ENCODE data around the gene ITGA3. TPM values are rescaled to one million over a fixed set of nuclear protein-coding genes. Genes with fewer than 3 reads are reported as not detected.

ITGA3 gene
- total RNA-seq, 1 experiment from 2014 or later, result 1.6 TPM

GRCh38 chr17:50063561-50064252 is 7.8 kb downstream of the ITGA3 start:
- Histone ChIP-seq H3K4me1 (ENCODE audit: low read length) (peaks cover 18% of the 10 kb centered on the region), H3K27ac (ENCODE audit: low read length) (no peak overlapping the region), H4K20me1 (ENCODE audit: insufficient read depth, low read depth, low read length) (0 out of 2 replicates have a peak, but pooled peaks cover 3% of the 10 kb centered on the region), H3K9me3 (ENCODE audit: low read length) (no peaks in the 10 kb centered on the region), H3K4me2 (ENCODE audit: low read depth, low read length, poor library complexity, severe bottlenecking) (no peak overlapping the region), H3K9ac (ENCODE audit: low read length) (no peak overlapping the region), H3K79me2 (ENCODE audit: low read length) (no peaks in the 10 kb centered on the region), H3K4me3 (ENCODE audit: low read length) (no peak overlapping the region), H3K27me3 (ENCODE audit: low read length) (no peaks in the 10 kb centered on the region), H2AFZ (ENCODE audit: low read length) (no peak overlapping the region), H3K9me2 (replicated peaks; ENCODE audit: insufficient read depth, low read length) (no peaks in the 10 kb centered on the region), H3K36me3 (ENCODE audit: insufficient read depth, low read length) (no peaks in the 10 kb centered on the region)
- DNase-seq, result no peak

- Histone ChIP-seq H3K4me2 (ENCODE audit: low read depth, low read length, poor library complexity, severe bottlenecking) (no peak overlapping the region), H2AFZ (ENCODE audit: low read length) (no peak overlapping the region)
Observed at GRCh38 chr17:50064253-50065001, 8.5 kb downstream of the ITGA3 start.

GRCh38 chr17:50065056-50065455 is 9.1 kb downstream of the ITGA3 start:
- Histone ChIP-seq H3K9me3 (ENCODE audit: low read length) (no peaks in the 10 kb centered on the region), H3K27ac (ENCODE audit: low read length) (no peak overlapping the region), H3K9ac (ENCODE audit: low read length) (no peak overlapping the region), H3K4me2 (ENCODE audit: low read depth, low read length, poor library complexity, severe bottlenecking) (no peak overlapping the region), H3K4me3 (ENCODE audit: low read length) (no peak overlapping the region), H3K79me2 (ENCODE audit: low read length) (no peaks in the 10 kb centered on the region), H3K27me3 (ENCODE audit: low read length) (no peaks in the 10 kb centered on the region), H3K4me1 (ENCODE audit: low read length) (peaks cover 11% of the 10 kb centered on the region), H2AFZ (ENCODE audit: low read length) (no peak overlapping the region), H3K9me2 (replicated peaks; ENCODE audit: insufficient read depth, low read length) (no peaks in the 10 kb centered on the region), H3K36me3 (ENCODE audit: insufficient read depth, low read length) (no peaks in the 10 kb centered on the region), H4K20me1 (ENCODE audit: insufficient read depth, low read depth, low read length) (0 out of 2 replicates have a peak, but pooled peaks cover under 1% of the 10 kb centered on the region)
- DNase-seq, result no peak

More at GRCh38 chr17:50064253-50065001, 8.5 kb downstream of the ITGA3 start:
- Histone ChIP-seq H3K9me2 (replicated peaks; ENCODE audit: insufficient read depth, low read length) (no peaks in the 10 kb centered on the region), H3K79me2 (ENCODE audit: low read length) (no peaks in the 10 kb centered on the region), H3K36me3 (ENCODE audit: insufficient read depth, low read length) (no peaks in the 10 kb centered on the region), H3K9ac (ENCODE audit: low read length) (no peak overlapping the region), H4K20me1 (ENCODE audit: insufficient read depth, low read depth, low read length) (0 out of 2 replicates have a peak, but pooled peaks cover 3% of the 10 kb centered on the region), H3K9me3 (ENCODE audit: low read length) (no peaks in the 10 kb centered on the region), H3K4me3 (ENCODE audit: low read length) (no peak overlapping the region), H3K4me1 (ENCODE audit: low read length) (peaks cover 13% of the 10 kb centered on the region), H3K27ac (ENCODE audit: low read length) (no peak overlapping the region), H3K27me3 (ENCODE audit: low read length) (no peaks in the 10 kb centered on the region)
- no peak for DNase-seq

- H3K27ac ChIP-seq (ENCODE audit: low read length), result no peak overlapping the region
- H3K4me1 ChIP-seq (ENCODE audit: low read length), result no peaks in the 10 kb centered on the region
- H3K4me2 ChIP-seq (ENCODE audit: low read depth, low read length, poor library complexity, severe bottlenecking), result no peak overlapping the region
- H3K4me3 ChIP-seq (ENCODE audit: low read length), result no peak overlapping the region
- no peaks in the 10 kb centered on the region for H3K9me3 ChIP-seq (ENCODE audit: low read length)
- H3K9me2 ChIP-seq (replicated peaks; ENCODE audit: insufficient read depth, low read length), result no peaks in the 10 kb centered on the region
- no peak overlapping the region for H3K9ac ChIP-seq (ENCODE audit: low read length)
- no peaks in the 10 kb centered on the region for H4K20me1 ChIP-seq (ENCODE audit: insufficient read depth, low read depth, low read length)
- no peaks in the 10 kb centered on the region for H3K79me2 ChIP-seq (ENCODE audit: low read length)
- H2AFZ ChIP-seq (ENCODE audit: low read length), result no peak overlapping the region
- DNase-seq, result no peak
- H3K27me3 ChIP-seq (ENCODE audit: low read length), result no peaks in the 10 kb centered on the region
- no peaks in the 10 kb centered on the region for H3K36me3 ChIP-seq (ENCODE audit: insufficient read depth, low read length)
Observed at GRCh38 chr17:50066995-50067394, 11.1 kb downstream of the ITGA3 start.

- Histone ChIP-seq H3K4me1 (ENCODE audit: low read length) (no peaks in the 10 kb centered on the region), H3K36me3 (ENCODE audit: insufficient read depth, low read length) (no peaks in the 10 kb centered on the region), H3K79me2 (ENCODE audit: low read length) (no peaks in the 10 kb centered on the region), H4K20me1 (ENCODE audit: insufficient read depth, low read depth, low read length) (no peaks in the 10 kb centered on the region), H3K9ac (ENCODE audit: low read length) (no peak overlapping the region), H3K9me2 (replicated peaks; ENCODE audit: insufficient read depth, low read length) (no peaks in the 10 kb centered on the region), H3K27ac (ENCODE audit: low read length) (no peak overlapping the region), H2AFZ (ENCODE audit: low read length) (no peak overlapping the region), H3K27me3 (ENCODE audit: low read length) (no peaks in the 10 kb centered on the region), H3K4me2 (ENCODE audit: low read depth, low read length, poor library complexity, severe bottlenecking) (no peak overlapping the region), H3K4me3 (ENCODE audit: low read length) (no peak overlapping the region), H3K9me3 (ENCODE audit: low read length) (no peaks in the 10 kb centered on the region)
- DNase-seq, result no peak
Observed at GRCh38 chr17:50067996-50068395, 12.1 kb downstream of the ITGA3 start.

GRCh38 chr17:50070908-50071680 is 15.2 kb downstream of the ITGA3 start:
- Histone ChIP-seq H3K4me3 (ENCODE audit: low read length) (no peak overlapping the region), H4K20me1 (ENCODE audit: insufficient read depth, low read depth, low read length) (no peaks in the 10 kb centered on the region), H3K9ac (ENCODE audit: low read length) (no peak overlapping the region), H3K4me2 (ENCODE audit: low read depth, low read length, poor library complexity, severe bottlenecking) (no peak overlapping the region), H3K27ac (ENCODE audit: low read length) (no peak overlapping the region), H3K9me3 (ENCODE audit: low read length) (no peaks in the 10 kb centered on the region), H2AFZ (ENCODE audit: low read length) (no peak overlapping the region), H3K27me3 (ENCODE audit: low read length) (no peaks in the 10 kb centered on the region), H3K4me1 (ENCODE audit: low read length) (no peaks in the 10 kb centered on the region), H3K79me2 (ENCODE audit: low read length) (no peaks in the 10 kb centered on the region), H3K9me2 (replicated peaks; ENCODE audit: insufficient read depth, low read length) (no peaks in the 10 kb centered on the region), H3K36me3 (ENCODE audit: insufficient read depth, low read length) (no peaks in the 10 kb centered on the region)
- DNase-seq, result no peak

GRCh38 chr17:50071692-50072091 is 15.8 kb downstream of the ITGA3 start:
- no peak for DNase-seq
- Histone ChIP-seq H3K4me2 (ENCODE audit: low read depth, low read length, poor library complexity, severe bottlenecking) (no peak overlapping the region), H3K9me3 (ENCODE audit: low read length) (no peaks in the 10 kb centered on the region), H3K9me2 (replicated peaks; ENCODE audit: insufficient read depth, low read length) (no peaks in the 10 kb centered on the region), H3K27me3 (ENCODE audit: low read length) (no peaks in the 10 kb centered on the region), H4K20me1 (ENCODE audit: insufficient read depth, low read depth, low read length) (no peaks in the 10 kb centered on the region), H3K36me3 (ENCODE audit: insufficient read depth, low read length) (no peaks in the 10 kb centered on the region), H2AFZ (ENCODE audit: low read length) (no peak overlapping the region), H3K4me1 (ENCODE audit: low read length) (no peaks in the 10 kb centered on the region), H3K79me2 (ENCODE audit: low read length) (no peaks in the 10 kb centered on the region), H3K9ac (ENCODE audit: low read length) (no peak overlapping the region), H3K4me3 (ENCODE audit: low read length) (no peak overlapping the region), H3K27ac (ENCODE audit: low read length) (no peak overlapping the region)

GRCh38 chr17:50072130-50072529 is 16.2 kb downstream of the ITGA3 start:
- no peak overlapping the region for H3K4me3 ChIP-seq (ENCODE audit: low read length)
- H4K20me1 ChIP-seq (ENCODE audit: insufficient read depth, low read depth, low read length), result no peaks in the 10 kb centered on the region
- no peak overlapping the region for H3K4me2 ChIP-seq (ENCODE audit: low read depth, low read length, poor library complexity, severe bottlenecking)
- no peak overlapping the region for H3K9ac ChIP-seq (ENCODE audit: low read length)
- H3K36me3 ChIP-seq (ENCODE audit: insufficient read depth, low read length), result no peaks in the 10 kb centered on the region
- no peak overlapping the region for H2AFZ ChIP-seq (ENCODE audit: low read length)
- no peaks in the 10 kb centered on the region for H3K27me3 ChIP-seq (ENCODE audit: low read length)
- H3K9me2 ChIP-seq (replicated peaks; ENCODE audit: insufficient read depth, low read length), result no peaks in the 10 kb centered on the region
- no peak for DNase-seq
- H3K27ac ChIP-seq (ENCODE audit: low read length), result no peak overlapping the region
- no peaks in the 10 kb centered on the region for H3K79me2 ChIP-seq (ENCODE audit: low read length)
- no peaks in the 10 kb centered on the region for H3K9me3 ChIP-seq (ENCODE audit: low read length)
- no peaks in the 10 kb centered on the region for H3K4me1 ChIP-seq (ENCODE audit: low read length)
